Thyroid gland (tissue), 4 donors: Measurements from ENCODE around the gene SULT1A2. TPM values are rescaled to one million over a fixed set of nuclear protein-coding genes. Genes with fewer than 3 reads are reported as not detected.
"Not testable (repeated sequence)": the region's sequence is repeated elsewhere in the genome, so short reads cannot be mapped to it uniquely, and the experiment has no call there.

ENCODE experiments used
- DNase-seq, 2 donors: peaks; one replicate each; pipeline ENCODE4 v3.0.0-alpha.2; 2019
- H3K27ac ChIP-seq, 3 donors: fragments of 200-600 bp; sonication (generic); 1 replicate in 2 of 3; 2 replicates in 1 of 3; pipeline ENCODE4 v1.5.1; 2016 to 2019; ENCODE audit warnings: mild to moderate bottlenecking in 1 of 3, moderate library complexity in 1 of 3
- H3K27me3 ChIP-seq: fragments of 200-600 bp; sonication (generic); one replicate; pipeline ENCODE4 v1.5.1; 2019
- H3K36me3 ChIP-seq, 2 donors: fragments of 200-600 bp; sonication (generic); one replicate each; pipeline ENCODE4 v1.5.1; 2016 to 2019
- H3K4me1 ChIP-seq, 2 donors: fragments of 200-600 bp; sonication (generic); one replicate each; pipeline ENCODE4 v1.5.1; 2017 to 2019
- H3K4me3 ChIP-seq, 3 donors: fragments of 200-600 bp; sonication (generic); replicated peaks in 1 of 3; 1 replicate in 2 of 3; 2 replicates in 1 of 3; pipeline ENCODE4 v1.5.1; 2016; ENCODE audit warnings: mild to moderate bottlenecking in 1 of 3
- H3K9me3 ChIP-seq: fragments of 200-600 bp; sonication (generic); one replicate; pipeline ENCODE4 v1.5.1; 2017
- CTCF ChIP-seq, 6 experiments: fragments of 200-600 bp in 3 of 6; fragments of 450-650 bp in 3 of 6; sonication (generic) in 3 of 6; IDR thresholded peaks; one replicate each; pipeline ENCODE4 v1.5.1; 2016 to 2019; ENCODE audit warnings: antibody characterized with exemption in 6 of 6, mild to moderate bottlenecking in 2 of 6, inconsistent platforms in 1 of 6, moderate library complexity in 1 of 6
- POLR2A ChIP-seq, 2 donors: fragments of 450-650 bp; IDR thresholded peaks; one replicate each; pipeline ENCODE4 v1.6.1; 2017; ENCODE audit warnings: antibody characterized with exemption in 2 of 2, mild to moderate bottlenecking in 2 of 2, moderate library complexity in 1 of 2
- WGBS, 2 donors: methylation state at CpG; one replicate each; pipeline ENCODE4 v1.1.5; 2017; 5-methylcytosine and 5-hydroxymethylcytosine counted together
- intact Hi-C: fragments of 100-400 bp; cut with DNase I; formaldehyde crosslinking; loops from one replicate; pipeline ENCODE4 v1.15.1; 2023
- total RNA-seq, 4 donors: library from RNA; depleted of rRNA; stranded (reverse); fragments of >200 nt; gene quantifications; one replicate each; pipeline ENCODE4 v1.2.3, GENCODE V29; 2016

The SULT1A2 gene
- total RNA-seq, 4 donors from 2014 or later, result 3.6 to 35.9 (median 20.9) TPM

GRCh38 chr16:28569968-28570752 lies 26.7 kb downstream of the SULT1A2 start:
- 96 to 98% methylated on average over 4 of the region's 4 CpGs for WGBS, 2 donors
- no peak for TF ChIP-seq POLR2A (IDR thresholded peaks at IDR 0.05)
- no peak for TF ChIP-seq CTCF (IDR thresholded peaks at IDR 0.05)
- Histone ChIP-seq H3K4me3 (no peak overlapping the region), H3K4me1 (peaks cover 6 to 26% of the 10 kb centered on the region in 2 donors), H3K36me3 (no peaks in the 10 kb centered on the region), H3K27me3 (no peaks in the 10 kb centered on the region), H3K27ac (no peak overlapping the region), H3K9me3 (no peaks in the 10 kb centered on the region)
- intact Hi-C loops, result no loop called here
- DNase-seq, result no peak

GRCh38 chr16:28569021-28569420 lies 27.8 kb downstream of the SULT1A2 start:
- no peak for DNase-seq

GRCh38 chr16:28567292-28567691 lies 29.6 kb downstream of the SULT1A2 start:
- DNase-seq, result no peak
- no peaks in the 10 kb centered on the region for H3K9me3 ChIP-seq
- peaks cover 0 to 7% of the 10 kb centered on the region in 2 donors for H3K4me1 ChIP-seq
- 97 to 100% methylated on average over 2 of the region's 2 CpGs for WGBS, 2 donors
- no peaks in the 10 kb centered on the region for H3K27me3 ChIP-seq
- TF ChIP-seq POLR2A (IDR thresholded peaks at IDR 0.05) (no peak), CTCF (IDR thresholded peaks at IDR 0.05) (no peak)
- H3K27ac ChIP-seq, result no peak overlapping the region
- no peaks in the 10 kb centered on the region for H3K36me3 ChIP-seq
- H3K4me3 ChIP-seq, result no peak overlapping the region
- intact Hi-C loops, result no loop called here

More at GRCh38 chr16:28569021-28569420, 27.8 kb downstream of the SULT1A2 start:
- Histone ChIP-seq H3K27me3 (no peaks in the 10 kb centered on the region), H3K36me3 (no peaks in the 10 kb centered on the region), H3K4me3 (no peak overlapping the region), H3K4me1 (peaks cover 6 to 21% of the 10 kb centered on the region in 2 donors), H3K27ac (no peak overlapping the region), H3K9me3 (no peaks in the 10 kb centered on the region)
- WGBS, 2 donors, result 90 to 94% methylated on average over 5 of the region's 5 CpGs
- intact Hi-C loops, result no loop called here
- TF ChIP-seq CTCF (IDR thresholded peaks at IDR 0.05) (no peak), POLR2A (IDR thresholded peaks at IDR 0.05) (no peak)

- H3K4me1 ChIP-seq, result peaks cover 7 to 10% of the 10 kb centered on the region in 2 donors
- WGBS, 2 donors, result 94% methylated on average over 4 of the region's 4 CpGs
- intact Hi-C loops, result not testable (repeated sequence)
Measured at GRCh38 chr16:28566233-28566925, 30.5 kb downstream of the SULT1A2 start.

GRCh38 chr16:28563218-28563617 lies 33.6 kb downstream of the SULT1A2 start:
- Histone ChIP-seq H3K27me3 (no peaks in the 10 kb centered on the region), H3K36me3 (peaks cover 0 to 3% of the 10 kb centered on the region in 2 donors), H3K27ac (no peak overlapping the region), H3K9me3 (no peaks in the 10 kb centered on the region), H3K4me3 (no peak overlapping the region), H3K4me1 (peaks cover 11 to 12% of the 10 kb centered on the region in 2 donors)
- intact Hi-C loops, result no loop called here
- WGBS, 2 donors, result 88 to 92% methylated on average over 6 of the region's 6 CpGs
- DNase-seq, result no peak
- TF ChIP-seq CTCF (IDR thresholded peaks at IDR 0.05), result no peak
- no peak for TF ChIP-seq POLR2A (IDR thresholded peaks at IDR 0.05)

More at GRCh38 chr16:28566233-28566925, 30.5 kb downstream of the SULT1A2 start:
- H3K27me3 ChIP-seq, H3K4me3 ChIP-seq, H3K27ac ChIP-seq, DNase-seq, H3K9me3 ChIP-seq, H3K36me3 ChIP-seq: not testable (repeated sequence)
